CD14-positive monocyte (primary cell): ENCODE measurements around the gene DUSP21. TPM values are rescaled to one million over a fixed set of nuclear protein-coding genes. Genes with fewer than 3 reads are reported as not detected.
"Not testable (repeated sequence)": the region's sequence is repeated elsewhere in the genome, so short reads cannot be mapped to it uniquely, and the experiment has no call there.

ENCODE experiments used
- DNase-seq, 3 donors: peaks; one replicate each; pipeline ENCODE4 v3.0.0-alpha.2; 2011 to 2022
- H2AFZ ChIP-seq: 2 replicates; pipeline ENCODE4 v1.6.0; 2012; ENCODE audit warnings: mild to moderate bottlenecking, low read depth, low read length, inconsistent platforms; ENCODE audit not compliant: insufficient read depth, poor library complexity, severe bottlenecking
- H3K27ac ChIP-seq, 2 donors: 1 replicate in 1 of 2; 2 replicates in 1 of 2; pipeline ENCODE4 v1.5.1; 2012 to 2013; ENCODE audit warnings: low read length in 2 of 2, control low read depth in 1 of 2, inconsistent platforms in 1 of 2, low read depth in 1 of 2, mild to moderate bottlenecking in 1 of 2
- H3K27me3 ChIP-seq, 2 donors: one replicate each; pipeline versions ENCODE4 v1.6.0 to v1.6.1; 2011 to 2013; ENCODE audit warnings: low read length in 2 of 2; ENCODE audit not compliant: control insufficient read depth in 2 of 2, insufficient read depth in 2 of 2
- H3K36me3 ChIP-seq, 2 donors: replicated peaks in 1 of 2; 1 replicate in 1 of 2; 2 replicates in 1 of 2; pipeline versions ENCODE4 v1.5.1 to v1.6.1; 2012 to 2013; ENCODE audit warnings: low read length in 2 of 2, control low read depth in 1 of 2, inconsistent platforms in 1 of 2, mild to moderate bottlenecking in 1 of 2; ENCODE audit not compliant: insufficient read depth in 2 of 2, control insufficient read depth in 1 of 2
- H3K4me1 ChIP-seq, 2 donors: 1 replicate in 1 of 2; 2 replicates in 1 of 2; pipeline versions ENCODE4 v1.5.1 to v1.6.1; 2012 to 2013; ENCODE audit warnings: low read length in 2 of 2, control low read depth in 1 of 2, inconsistent platforms in 1 of 2, mild to moderate bottlenecking in 1 of 2, moderate library complexity in 1 of 2; ENCODE audit not compliant: insufficient read depth in 2 of 2, control insufficient read depth in 1 of 2
- H3K4me2 ChIP-seq: replicated peaks from 2 replicates; pipeline ENCODE3; 2012; ENCODE audit warnings: low read length, moderate library complexity, mild to moderate bottlenecking; ENCODE audit not compliant: poor library complexity, severe bottlenecking; ENCODE audit errors: extremely low read depth
- H3K4me3 ChIP-seq, 3 experiments: fragments of 200-600 bp in 1 of 3; sonication (generic) in 1 of 3; replicated peaks in 1 of 3; 1 replicate in 2 of 3; 2 replicates in 1 of 3; pipeline ENCODE4 v1.5.1; 2011 to 2013; ENCODE audit warnings: low read length in 3 of 3, mild to moderate bottlenecking in 3 of 3, control low read depth in 2 of 3, low read depth in 2 of 3, inconsistent platforms in 1 of 3, moderate library complexity in 1 of 3
- H3K79me2 ChIP-seq: 2 replicates; pipeline ENCODE4 v1.6.0; 2012; ENCODE audit warnings: mild to moderate bottlenecking, control low read depth, inconsistent platforms, low read length, moderate library complexity; ENCODE audit not compliant: insufficient read depth
- H3K9ac ChIP-seq: 2 replicates; pipeline ENCODE4 v1.6.0; 2017; ENCODE audit warnings: low read length, mild to moderate bottlenecking; ENCODE audit not compliant: insufficient read depth, poor library complexity, severe bottlenecking
- H3K9me3 ChIP-seq, 2 donors: replicated peaks in 1 of 2; 1 replicate in 1 of 2; 2 replicates in 1 of 2; pipeline versions ENCODE4 v1.5.1 to v1.6.1; 2012 to 2013; ENCODE audit warnings: low read length in 2 of 2, control low read depth in 1 of 2; ENCODE audit not compliant: control insufficient read depth in 1 of 2, insufficient read depth in 1 of 2
- H4K20me1 ChIP-seq: 2 replicates; pipeline ENCODE4 v1.6.0; 2012; ENCODE audit warnings: mild to moderate bottlenecking, low read length, control low read depth, moderate library complexity; ENCODE audit not compliant: insufficient read depth
- H3K27ac Mint-ChIP-seq, 7 donors: one replicate each; pipeline ENCODE4 v1.8.0; 2020; ENCODE audit warnings: mild to moderate bottlenecking in 7 of 7, mixed read lengths in 7 of 7, moderate library complexity in 6 of 7, inconsistent platforms in 2 of 7
- H3K27me3 Mint-ChIP-seq, 3 donors: one replicate each; pipeline ENCODE4 v1.8.0; 2021 to 2022; ENCODE audit warnings: low read depth in 3 of 3, mild to moderate bottlenecking in 3 of 3, mixed read lengths in 3 of 3, moderate library complexity in 3 of 3, inconsistent platforms in 1 of 3
- H3K36me3 Mint-ChIP-seq, 2 donors: one replicate each; pipeline ENCODE4 v1.8.0; 2020; ENCODE audit warnings: mixed read lengths in 2 of 2, inconsistent platforms in 1 of 2, mild to moderate bottlenecking in 1 of 2
- H3K4me1 Mint-ChIP-seq: one replicate; pipeline ENCODE4 v1.8.0; 2020; ENCODE audit warnings: mild to moderate bottlenecking, mixed read lengths
- H3K4me3 Mint-ChIP-seq, 2 donors: one replicate each; pipeline ENCODE4 v1.8.0; 2020; ENCODE audit warnings: mild to moderate bottlenecking in 2 of 2, mixed read lengths in 2 of 2, moderate library complexity in 1 of 2
- H3K9me3 Mint-ChIP-seq, 7 donors: one replicate each; pipeline ENCODE4 v1.8.0; 2020 to 2022; ENCODE audit warnings: mixed read lengths in 7 of 7, mild to moderate bottlenecking in 6 of 7, moderate library complexity in 6 of 7, inconsistent platforms in 2 of 7
- WGBS: methylation state at CpG from one replicate; pipeline ENCODE4 v1.1.5; 2013; ENCODE audit warnings: missing lambda C conversion rate; ENCODE audit not compliant: insufficient coverage; 5-methylcytosine and 5-hydroxymethylcytosine counted together
- intact Hi-C, 2 donors: fragments of 100-400 bp; cut with micrococcal nuclease; formaldehyde crosslinking; loops; one replicate each; pipeline versions ENCODE4 v1.15.0 to v1.15.1; 2023
- polyA plus RNA-seq, 3 donors: library from polyadenylated mRNA; depleted of rRNA in 1 of 3; unstranded in 2 of 3; stranded (reverse) in 1 of 3; fragments of 300-500 nt in 2 of 3; fragments of >200 nt in 1 of 3; fragmentation: Illumina TruSeq in 2 of 3; gene quantifications; 1 replicate in 2 of 3; 2 replicates in 1 of 3; pipeline ENCODE4 v1.2.3, GENCODE V29; 2012 to 2021
- TF ChIP-seq, protein P1 (sequence below): fragments of 200-600 bp; IDR thresholded peaks from one replicate; pipeline ENCODE4 v1.8.0; 2022; ENCODE audit warnings: antibody characterized with exemption, mild to moderate bottlenecking

The DUSP21 gene
- polyA plus RNA-seq, 3 donors = not detected

DNA sequence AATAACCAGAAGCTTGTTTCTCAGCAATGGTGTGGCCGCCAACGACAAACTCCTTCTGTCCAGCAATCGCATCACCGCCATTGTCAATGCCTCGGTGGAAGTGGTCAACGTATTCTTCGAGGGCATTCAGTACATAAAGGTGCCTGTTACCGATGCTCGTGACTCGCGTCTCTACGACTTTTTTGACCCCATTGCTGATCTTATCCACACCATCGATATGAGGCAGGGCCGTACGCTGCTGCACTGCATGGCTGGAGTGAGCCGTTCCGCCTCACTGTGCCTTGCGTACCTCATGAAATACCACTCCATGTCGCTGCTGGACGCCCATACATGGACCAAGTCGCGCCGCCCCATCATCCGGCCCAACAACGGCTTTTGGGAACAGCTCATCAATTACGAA is 383 bp downstream of the DUSP21 start:
- H3K4me1 Mint-ChIP-seq = no peaks in the 10 kb centered on the region
- Histone ChIP-seq H3K36me3 (no peaks in the 10 kb centered on the region), H3K79me2 (no peaks in the 10 kb centered on the region), H3K4me2 (no peak overlapping the region), H3K9me3 (no peaks in the 10 kb centered on the region), H4K20me1 (no peaks in the 10 kb centered on the region), H3K4me3 (no peak overlapping the region), H3K4me1 (no peaks in the 10 kb centered on the region), H3K27me3 (no peaks in the 10 kb centered on the region), H3K9ac (no peak overlapping the region), H3K27ac (no peak overlapping the region), H2AFZ (no peak overlapping the region)
- H3K27me3 Mint-ChIP-seq = peaks cover 0 to 19% (median 0%) of the 10 kb centered on the region in 3 donors
- H3K9me3 Mint-ChIP-seq = peaks cover 0 to 5% (median 0%) of the 10 kb centered on the region in 7 donors
- no peak overlapping the region for H3K4me3 Mint-ChIP-seq
- no peaks in the 10 kb centered on the region for H3K36me3 Mint-ChIP-seq
- WGBS = 100% methylated on average over 11 of the region's 26 CpGs
- TF ChIP-seq, protein P1, sequence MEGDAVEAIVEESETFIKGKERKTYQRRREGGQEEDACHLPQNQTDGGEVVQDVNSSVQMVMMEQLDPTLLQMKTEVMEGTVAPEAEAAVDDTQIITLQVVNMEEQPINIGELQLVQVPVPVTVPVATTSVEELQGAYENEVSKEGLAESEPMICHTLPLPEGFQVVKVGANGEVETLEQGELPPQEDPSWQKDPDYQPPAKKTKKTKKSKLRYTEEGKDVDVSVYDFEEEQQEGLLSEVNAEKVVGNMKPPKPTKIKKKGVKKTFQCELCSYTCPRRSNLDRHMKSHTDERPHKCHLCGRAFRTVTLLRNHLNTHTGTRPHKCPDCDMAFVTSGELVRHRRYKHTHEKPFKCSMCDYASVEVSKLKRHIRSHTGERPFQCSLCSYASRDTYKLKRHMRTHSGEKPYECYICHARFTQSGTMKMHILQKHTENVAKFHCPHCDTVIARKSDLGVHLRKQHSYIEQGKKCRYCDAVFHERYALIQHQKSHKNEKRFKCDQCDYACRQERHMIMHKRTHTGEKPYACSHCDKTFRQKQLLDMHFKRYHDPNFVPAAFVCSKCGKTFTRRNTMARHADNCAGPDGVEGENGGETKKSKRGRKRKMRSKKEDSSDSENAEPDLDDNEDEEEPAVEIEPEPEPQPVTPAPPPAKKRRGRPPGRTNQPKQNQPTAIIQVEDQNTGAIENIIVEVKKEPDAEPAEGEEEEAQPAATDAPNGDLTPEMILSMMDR = no peak
- intact Hi-C loops = no loop called here
- no peak for DNase-seq
- H3K27ac Mint-ChIP-seq = no peak overlapping the region

DNA sequence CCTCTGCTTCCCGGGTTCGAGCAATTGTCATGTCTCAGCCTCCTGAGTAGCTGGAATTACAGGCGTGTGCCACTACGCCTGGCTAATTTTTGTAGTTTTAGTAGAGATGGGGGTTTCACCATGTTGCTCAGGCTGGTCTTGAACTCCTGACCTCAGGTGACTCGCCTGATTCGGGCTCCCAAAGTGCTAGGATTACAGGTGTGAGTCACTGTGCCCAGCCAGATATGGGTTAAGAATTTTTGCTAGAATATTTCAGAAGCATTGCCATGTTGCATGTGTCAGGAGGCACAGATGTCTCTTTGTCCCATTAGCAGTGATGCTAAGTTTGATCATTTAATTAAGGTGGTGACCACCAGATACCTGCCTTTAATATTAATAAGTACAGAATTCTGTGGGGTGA is 7.1 kb downstream of the DUSP21 start:
- H3K27ac ChIP-seq, H3K9me3 Mint-ChIP-seq, H3K4me1 ChIP-seq, H3K4me1 Mint-ChIP-seq, H3K9me3 ChIP-seq, H3K79me2 ChIP-seq, H3K36me3 ChIP-seq, DNase-seq, H2AFZ ChIP-seq, H4K20me1 ChIP-seq, H3K9ac ChIP-seq, intact Hi-C loops, H3K4me3 Mint-ChIP-seq, H3K4me3 ChIP-seq, H3K4me2 ChIP-seq, H3K36me3 Mint-ChIP-seq, H3K27ac Mint-ChIP-seq, H3K27me3 ChIP-seq: not testable (repeated sequence)
- WGBS = no CpG with 5 or more reads among the region's 6 CpGs
- H3K27me3 Mint-ChIP-seq = peaks cover 0 to 20% (median 0%) of the 10 kb centered on the region in 3 donors
